RKO (cell line): ENCODE measurements around the gene SEMA4F.
A peak's percentile ranks its signal among the peaks of the same experiment; 100 is the strongest.
"Not testable (repeated sequence)": the region's sequence is repeated elsewhere in the genome, so short reads cannot be mapped to it uniquely, and the experiment has no call there.

Experiments used
- DNase-seq: peaks from one replicate; pipeline ENCODE4 v3.0.0-alpha.2; 2016; ENCODE audit warnings: low spot score

The SEMA4F gene, protein sequence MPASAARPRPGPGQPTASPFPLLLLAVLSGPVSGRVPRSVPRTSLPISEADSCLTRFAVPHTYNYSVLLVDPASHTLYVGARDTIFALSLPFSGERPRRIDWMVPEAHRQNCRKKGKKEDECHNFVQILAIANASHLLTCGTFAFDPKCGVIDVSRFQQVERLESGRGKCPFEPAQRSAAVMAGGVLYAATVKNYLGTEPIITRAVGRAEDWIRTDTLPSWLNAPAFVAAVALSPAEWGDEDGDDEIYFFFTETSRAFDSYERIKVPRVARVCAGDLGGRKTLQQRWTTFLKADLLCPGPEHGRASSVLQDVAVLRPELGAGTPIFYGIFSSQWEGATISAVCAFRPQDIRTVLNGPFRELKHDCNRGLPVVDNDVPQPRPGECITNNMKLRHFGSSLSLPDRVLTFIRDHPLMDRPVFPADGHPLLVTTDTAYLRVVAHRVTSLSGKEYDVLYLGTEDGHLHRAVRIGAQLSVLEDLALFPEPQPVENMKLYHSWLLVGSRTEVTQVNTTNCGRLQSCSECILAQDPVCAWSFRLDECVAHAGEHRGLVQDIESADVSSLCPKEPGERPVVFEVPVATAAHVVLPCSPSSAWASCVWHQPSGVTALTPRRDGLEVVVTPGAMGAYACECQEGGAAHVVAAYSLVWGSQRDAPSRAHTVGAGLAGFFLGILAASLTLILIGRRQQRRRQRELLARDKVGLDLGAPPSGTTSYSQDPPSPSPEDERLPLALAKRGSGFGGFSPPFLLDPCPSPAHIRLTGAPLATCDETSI

DNA sequence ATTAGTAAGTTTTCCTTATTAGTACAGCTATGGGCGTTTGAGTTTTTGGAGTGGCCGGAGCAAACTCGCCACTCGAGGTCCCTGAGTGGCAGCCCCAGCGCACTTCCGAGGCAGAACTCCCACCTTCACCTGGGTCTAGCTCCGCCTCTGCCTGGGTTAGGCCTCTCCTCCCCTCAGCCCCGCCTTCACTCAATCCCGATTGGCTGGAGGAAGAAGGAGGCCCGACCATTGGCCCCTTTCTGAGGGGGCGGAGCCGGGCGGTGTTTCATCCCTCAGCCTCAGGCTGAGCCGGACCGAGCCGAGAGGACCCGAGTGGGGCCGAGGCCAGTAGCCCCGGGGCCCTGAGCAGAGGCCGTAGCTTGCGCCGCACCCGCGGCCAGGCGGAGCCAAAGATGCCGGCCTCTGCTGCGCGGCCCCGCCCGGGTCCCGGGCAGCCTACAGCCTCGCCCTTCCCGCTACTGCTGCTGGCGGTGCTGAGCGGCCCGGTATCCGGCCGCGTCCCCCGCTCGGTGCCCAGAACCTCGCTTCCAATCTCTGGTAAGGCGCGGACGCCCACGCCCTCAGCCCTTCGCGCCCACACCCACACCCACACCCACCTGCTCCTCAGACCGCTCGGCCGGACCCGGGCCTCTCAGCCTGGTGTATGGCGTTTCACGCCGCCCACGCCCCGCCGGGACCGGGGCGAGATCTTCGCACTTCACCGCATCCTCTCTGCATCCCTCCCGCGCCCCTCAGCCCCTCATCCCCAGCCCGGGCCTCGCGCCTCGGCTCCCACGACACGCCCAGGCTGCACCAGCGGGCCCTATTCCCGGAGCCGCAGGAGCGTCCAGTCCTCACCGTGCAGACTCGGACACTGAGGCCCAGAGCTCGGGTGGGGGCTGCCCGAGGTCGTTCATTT, at the start of gene SEMA4F:
Gene SEMA4F (plus strand): TSS at position 263 of the 898 bp plus-strand sequence. CDS start 130 bp downstream, at position 393.
- peak; percentile 95 for DNase-seq

DNA sequence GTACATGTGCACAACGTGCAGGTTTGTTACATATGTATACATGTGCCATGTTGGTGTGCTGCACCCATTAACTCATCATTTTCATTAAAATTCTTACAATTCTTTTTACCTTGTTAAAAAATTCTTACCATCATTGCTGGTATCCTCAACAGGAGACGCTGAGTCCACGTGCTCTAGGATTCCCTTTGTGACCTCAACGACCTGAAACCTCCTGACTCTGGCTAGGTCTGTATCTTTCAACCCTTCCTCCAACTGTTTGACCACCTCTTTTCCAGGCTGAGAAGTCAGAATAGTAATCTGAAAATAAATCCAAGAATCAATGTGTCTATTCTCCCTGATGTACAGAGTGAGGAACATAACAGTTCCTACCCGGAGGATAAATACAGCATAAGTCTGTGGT, 47.1 kb upstream of the SEMA4F start:
- DNase-seq = no peak

DNA sequence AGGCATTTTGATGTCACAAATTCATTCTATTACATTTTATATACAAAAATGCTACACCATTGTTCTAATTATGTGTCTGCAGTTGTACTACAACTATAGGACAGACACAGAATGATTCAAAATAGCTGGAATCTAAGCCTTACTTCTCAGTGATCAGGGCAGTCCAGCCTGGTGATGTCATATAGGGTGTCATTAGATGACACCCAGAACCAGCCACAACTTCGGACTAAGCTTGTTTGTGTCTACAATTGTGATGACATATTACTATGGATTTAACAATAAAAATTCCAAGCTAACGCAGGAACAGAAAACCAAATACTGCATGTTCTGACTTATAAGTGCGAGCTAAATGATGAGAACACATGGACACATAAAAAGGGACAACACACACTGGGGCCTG, 36.9 kb upstream of the SEMA4F start:
- peak; percentile 4 for DNase-seq

DNA sequence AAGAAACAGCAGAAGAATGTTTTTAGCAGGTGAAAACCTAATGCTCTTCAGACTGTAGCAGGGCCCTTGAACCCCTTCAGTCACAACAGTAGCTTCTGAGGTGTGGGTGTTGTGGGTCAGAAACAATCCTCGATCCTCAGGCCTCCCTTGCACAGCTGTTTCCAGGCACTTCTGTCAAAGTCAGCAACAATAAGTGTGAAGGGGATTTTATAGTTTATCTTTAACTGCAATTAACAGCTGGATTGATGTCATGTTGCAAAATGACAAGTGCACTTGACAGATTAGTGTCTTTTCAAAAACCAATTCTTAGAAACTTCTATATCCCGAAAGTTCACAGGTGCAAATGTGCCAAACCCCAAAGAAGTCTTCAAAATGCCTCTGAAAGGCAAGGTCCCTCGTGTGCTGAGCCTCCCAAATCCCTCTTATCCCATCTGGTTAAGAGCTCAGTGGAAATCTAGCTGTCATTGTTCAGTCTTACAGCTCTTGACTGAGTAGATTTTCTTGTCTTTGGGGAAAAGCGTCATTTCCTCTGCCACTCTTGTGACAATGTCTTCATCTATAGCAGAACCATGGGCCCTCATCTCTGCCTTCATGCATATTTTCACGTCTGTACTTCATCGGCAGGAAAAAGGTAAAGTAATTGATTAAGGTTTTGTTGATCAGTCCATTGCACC, 35.5 kb upstream of the SEMA4F start:
- no peak for DNase-seq

DNA sequence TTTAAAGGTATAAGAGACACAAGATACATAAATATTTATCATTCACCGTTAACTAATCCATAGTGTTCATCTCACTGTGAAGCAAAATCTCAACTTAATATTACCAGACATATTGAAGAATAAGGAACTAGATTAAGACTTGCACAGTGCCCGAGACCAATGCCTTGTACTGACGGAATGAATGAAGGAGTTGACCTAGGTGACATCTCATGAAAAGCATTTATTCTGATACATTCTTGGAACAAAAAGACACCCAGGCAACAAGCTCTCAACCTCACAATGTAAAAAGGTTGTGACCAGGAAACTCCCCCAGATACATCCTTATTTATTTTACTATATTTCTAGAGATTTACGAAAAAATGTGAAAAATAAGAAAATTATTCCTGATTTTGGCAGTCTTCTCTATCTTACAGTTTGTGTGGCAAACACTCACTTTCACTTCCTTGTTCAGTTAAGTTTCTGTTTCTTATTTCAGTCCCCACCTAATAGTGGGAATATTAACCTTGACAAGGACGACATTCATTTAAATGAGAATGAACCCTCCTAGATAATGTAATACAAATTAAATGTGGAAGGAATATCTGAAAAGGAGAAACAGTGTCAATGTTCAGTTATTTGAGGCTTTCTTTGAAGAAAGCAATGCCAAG, 34.3 kb upstream of the SEMA4F start:
- no peak for DNase-seq

DNA sequence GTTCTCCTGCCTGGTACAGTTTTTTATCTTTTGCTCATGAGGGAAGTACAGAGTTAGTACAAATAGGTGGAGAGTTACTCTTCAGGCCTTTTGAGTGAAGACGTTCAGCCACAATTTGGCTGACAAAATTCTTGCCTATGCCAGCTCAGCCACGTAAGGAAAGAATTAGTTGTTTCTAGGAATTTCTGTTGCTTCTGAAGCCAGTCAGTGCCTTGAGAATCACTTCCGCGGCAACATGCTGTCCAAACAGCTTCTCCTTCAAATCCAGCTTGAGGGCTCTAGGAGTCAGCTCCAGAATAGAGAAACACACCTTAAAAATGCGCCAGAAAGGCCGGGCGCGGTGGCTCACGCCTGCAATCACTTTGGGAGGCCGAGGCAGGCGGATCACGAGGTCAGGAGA, 33.4 kb upstream of the SEMA4F start:
- no peak for DNase-seq

DNA sequence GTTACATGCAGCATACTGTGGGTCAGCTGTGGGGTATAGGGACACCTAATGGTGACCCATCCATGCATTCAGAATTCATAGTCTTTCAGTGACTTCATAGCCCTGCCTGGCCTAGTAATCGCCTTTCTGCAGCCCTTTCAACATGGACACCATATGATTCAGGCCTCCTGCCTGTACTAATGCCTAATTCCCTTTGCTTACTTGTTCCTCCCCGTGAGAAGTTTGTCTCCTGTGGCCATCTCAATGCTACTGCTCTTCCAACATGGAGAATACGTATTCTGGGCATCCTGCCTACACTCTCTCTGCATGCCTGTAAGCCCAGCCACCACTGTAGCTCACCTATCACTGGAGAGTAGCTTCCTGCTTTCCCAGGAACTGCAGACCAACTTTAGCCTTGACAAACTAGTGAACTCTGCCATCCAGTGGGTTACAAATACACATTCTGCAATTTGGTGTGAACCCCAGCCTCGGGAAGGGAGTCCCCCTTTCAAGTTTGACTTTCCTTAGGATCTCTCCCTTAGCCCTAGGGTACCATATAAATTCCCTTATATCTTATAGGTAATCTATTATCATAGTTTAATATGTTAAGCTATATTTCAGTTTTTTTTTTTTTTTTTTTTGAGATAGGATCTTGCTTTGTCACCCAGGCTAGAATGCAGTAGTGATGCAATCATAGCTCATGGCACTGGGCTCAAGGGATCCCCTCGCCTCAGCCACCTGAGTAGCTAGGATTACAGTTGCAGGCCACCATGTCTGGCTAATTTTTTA, 28.2 kb upstream of the SEMA4F start:
- peak; percentile 65 for DNase-seq

DNA sequence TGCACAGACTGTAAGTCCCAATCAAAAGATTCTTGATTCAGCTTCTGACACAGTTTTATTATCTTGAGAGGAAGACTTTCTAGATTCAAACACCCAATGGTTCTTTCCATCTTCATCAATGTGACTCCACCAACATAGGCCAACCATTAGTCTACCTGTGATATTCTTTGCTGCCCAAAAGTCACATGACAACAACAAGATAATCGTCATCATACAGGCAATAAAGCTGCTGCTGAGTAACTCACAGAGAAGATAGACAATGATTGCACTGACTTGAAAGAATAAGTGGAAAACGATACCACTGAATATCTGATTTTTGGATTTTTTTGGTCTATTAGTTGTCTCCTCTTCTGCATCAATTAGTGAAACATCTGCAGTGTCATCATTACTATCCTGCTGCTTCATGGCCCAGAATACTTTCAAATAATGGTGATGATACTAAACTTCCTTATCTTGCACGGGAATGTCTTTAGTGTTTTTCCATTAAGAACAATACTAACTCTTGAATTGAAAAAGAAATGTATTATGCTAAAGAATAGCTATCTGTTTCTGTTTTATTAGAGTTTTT, 25.4 kb upstream of the SEMA4F start:
- no peak for DNase-seq

DNA sequence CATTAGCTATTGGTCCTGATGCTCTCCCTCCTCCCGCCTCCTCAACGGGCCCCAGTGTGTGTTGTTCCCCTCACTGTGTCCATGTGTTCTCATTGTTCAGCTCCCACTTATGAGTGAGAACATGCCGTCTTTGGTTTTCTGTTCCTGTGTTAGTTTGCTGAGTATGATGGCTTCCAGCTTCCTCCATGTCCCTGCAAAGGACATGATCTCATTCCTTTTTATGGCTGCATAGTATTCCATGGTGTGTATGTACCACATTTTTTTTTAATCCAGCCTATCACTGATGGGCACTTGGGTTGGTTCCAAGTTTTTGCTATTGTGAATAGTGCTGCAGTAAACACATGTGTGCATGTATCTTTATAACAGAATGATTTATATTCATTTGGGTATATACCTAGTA, 23.6 kb upstream of the SEMA4F start:
- DNase-seq = not testable (repeated sequence)

DNA sequence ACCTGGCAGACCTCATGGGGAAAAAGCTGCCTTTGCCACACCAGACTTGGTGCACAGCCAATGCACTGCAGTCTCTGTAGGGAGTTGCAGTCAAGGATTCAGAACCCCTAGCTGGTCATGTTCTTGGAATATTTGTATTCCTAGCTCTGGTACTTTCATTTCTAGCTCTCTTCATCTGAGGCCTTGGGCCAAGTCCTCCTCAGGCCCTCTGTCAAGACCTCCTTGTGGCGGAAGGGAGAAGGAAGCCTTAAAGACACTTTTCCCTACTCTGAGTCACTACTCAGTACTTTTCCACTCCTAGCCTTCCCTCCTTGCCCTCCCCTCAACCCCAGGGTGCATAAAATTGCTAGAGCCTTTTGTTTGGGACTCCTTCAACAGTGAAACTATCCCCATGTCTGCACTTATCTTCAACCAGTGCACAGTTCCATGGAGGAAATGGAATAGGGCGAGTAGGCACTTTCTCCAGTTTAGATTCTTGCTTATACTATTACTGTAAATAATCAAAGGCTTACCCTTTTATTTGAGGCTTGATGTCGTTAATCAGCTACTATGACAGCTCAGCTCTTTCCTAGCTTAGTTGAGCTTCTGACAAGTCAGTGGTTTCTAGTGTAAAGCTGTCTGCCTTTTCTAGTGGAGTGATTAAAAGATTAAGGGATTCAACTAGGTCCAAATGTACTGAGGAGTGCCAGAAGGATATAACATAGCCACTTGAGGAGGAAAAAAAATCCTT, 21.7 kb upstream of the SEMA4F start:
- DNase-seq = peak; percentile 26

DNA sequence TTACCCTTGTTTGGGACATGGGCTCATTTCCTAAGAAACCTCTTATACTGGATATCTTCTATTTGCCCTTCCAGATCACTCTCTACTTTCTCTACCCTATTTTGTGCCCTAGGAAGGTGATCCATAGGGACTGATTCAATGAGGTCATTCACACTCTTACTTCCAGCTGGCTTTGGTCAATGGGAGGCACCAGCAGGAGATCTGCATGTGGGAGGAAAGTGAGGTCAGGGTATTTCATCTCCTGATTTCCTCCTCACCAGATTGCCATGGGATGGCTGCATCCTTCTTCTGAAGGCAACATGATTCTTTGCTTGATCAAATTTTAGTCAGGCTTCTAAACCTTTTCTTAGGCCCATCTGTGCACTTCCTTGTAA, 21.1 kb upstream of the SEMA4F start:
- no peak for DNase-seq

DNA sequence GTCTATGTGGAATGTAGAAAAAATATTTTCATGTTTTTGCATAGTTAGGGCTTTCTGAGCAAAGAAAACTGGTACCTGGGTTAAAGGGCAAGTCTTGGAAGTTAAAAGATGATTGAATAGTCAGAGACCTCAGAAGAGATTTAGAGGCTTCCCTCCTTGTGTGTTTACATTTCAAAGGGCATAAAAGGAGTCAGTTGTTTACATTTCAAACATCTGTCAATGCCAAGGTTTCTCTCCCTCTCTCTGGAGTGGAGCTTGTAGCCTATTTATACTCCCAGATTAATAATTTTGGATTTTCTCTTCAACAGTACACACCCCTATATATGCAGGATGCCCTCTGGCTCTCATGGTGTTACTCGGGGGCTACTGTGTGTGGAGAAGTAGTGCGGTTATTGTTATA, 14.5 kb upstream of the SEMA4F start:
- no peak for DNase-seq

DNA sequence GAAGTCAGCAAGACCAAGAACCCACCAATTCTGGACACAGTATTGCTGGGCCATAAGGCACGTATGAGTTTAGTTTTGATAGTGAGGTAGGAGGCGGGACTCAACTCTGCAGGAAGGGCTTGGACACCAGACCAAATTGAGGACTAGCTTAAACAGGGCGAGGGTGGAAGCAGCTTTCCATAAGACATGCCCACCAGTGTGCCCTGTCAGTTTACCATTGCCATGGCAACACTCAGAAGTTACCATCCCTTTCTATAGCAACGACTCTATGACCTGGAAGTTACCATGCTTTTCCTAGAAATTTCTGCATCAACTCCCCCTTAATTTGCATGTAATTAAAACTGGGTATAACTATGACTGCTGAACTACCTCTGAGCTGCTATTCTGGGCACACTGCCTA, 8.7 kb upstream of the SEMA4F start:
- no peak for DNase-seq

DNA sequence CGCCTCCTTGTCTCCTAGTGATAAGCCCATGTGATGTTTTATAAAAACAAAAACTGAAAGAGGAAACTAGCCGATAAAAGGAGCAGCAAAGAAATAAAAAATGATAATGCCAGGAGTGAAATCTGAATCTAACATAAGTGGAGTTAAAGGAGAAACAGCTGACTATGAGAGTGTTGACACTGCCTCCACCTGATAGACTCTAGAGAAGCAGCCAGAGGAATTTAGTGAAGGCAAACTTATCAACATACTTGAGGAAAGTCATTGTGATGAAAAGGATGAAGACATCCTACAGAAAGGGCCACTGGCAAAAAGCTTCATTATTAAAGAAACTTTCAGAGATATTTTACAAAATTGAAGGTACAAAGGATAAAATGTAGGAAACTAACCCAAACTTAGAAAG, 7.8 kb upstream of the SEMA4F start:
- no peak for DNase-seq

DNA sequence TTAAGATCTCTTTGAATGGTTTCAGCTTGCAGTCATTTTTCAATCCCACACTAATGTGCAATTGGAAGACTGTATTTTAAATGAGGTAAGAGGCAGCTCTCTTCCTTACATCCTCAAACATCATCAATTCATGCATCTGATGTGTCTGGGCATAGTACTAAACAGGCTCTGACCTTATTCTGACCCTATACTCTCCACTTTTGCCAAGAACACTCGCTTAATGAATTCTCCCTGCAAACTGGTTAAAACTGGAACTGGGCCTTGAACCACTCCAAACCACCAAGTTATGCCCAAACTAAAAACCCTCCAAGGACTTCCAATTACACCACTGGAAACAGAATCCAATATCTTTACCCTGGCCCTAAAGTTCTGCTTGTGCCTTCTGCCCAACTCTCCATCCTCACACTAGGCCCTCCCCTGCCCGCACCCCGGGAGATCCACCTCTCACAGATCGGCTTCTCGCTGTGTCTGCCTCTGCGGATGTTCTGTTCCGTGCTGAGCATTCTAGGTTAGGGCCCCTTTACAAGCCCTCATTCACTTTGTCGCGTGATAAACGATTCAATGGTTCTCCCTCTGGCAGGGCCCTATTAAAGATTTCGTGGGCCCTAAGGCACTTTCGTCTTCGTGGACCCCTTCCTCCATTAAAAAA, 7.1 kb upstream of the SEMA4F start:
- DNase-seq = no peak

DNA sequence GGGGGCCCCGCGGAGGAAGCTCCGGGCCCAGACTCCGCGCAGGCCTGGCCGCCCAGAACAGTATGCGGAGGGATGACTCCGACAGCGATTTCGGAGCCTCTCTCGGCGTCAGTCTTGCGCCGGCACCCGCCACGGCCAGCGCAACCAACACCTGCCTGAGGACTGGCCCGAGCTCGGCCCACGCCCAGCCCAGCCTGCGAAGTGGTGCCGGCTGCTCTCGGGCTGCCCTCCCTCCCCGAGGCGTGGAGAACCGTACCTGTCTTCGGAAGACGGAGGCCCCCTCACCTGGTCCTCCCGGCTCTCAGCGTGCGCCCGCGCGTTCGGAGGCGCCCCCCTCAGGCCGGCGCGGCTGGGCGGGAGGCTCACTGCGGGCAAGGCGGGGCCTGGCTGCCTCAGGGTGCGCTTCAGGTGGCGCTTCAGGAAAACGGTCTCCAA, 6.0 kb upstream of the SEMA4F start, which contains the start of gene M1AP:
Gene M1AP (minus strand): TSS at position 322 of the 435 bp plus-strand sequence. CDS start 8,055 bp downstream, outside the sequence.
- DNase-seq = no peak

DNA sequence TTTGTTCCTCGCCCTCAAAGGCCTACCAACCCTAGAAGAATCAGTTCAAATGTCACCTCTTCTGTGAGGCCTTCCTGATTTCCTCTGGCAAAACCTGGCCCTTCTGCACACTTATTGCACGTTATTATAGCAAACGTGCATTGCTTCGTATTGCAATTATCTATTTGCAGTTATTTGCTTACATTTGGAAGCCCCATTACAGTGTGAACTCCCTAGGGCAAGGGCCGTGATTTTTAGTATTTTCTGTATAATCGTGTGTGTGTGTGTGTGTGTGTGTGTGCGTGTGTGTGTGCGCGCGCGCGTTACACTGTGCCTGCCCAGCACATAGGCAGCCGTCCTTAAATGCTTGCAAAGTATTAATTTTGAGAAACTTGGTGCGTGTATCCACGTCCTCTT, 460 bp upstream of the SEMA4F start:
- no peak for DNase-seq

DNA sequence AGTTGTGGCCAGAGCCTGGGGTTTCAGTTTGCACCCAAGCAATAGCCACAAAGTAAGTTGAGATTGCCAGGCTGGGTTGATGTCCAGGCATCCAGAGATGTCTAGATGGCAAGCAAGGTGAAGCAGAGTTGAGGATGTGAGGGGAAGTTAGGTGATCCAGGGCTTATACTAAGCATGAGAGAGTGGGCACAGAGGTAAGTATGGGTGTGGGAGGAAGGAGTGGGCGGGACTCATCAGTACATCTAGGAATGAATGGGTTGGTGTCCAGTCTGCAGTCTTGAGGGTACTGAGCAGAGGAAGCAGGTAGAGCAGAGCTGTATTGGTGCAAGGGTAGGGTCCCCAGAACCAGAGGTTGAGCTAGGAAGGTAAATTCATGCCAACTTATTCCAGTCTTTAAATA, 1.5 kb downstream of the SEMA4F start:
- DNase-seq = no peak

DNA sequence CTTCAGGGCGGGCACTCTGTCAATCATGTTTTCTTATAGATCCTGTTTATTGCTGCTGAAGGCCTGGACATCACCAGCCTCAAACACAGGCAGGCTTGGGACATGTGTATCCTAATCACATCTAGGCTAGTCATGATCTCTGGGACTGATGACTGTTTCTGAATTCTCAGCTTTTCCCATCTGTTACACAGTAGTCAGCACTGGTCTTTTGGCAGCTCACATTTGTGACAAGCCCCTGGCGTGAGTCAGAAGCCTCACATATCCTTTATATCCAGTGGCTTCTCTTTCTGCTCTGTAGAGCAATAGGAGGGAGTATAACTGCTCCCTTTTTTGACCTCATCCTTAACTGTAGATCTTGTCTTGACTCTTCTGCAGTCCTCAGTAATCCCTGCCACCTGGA, 4.5 kb downstream of the SEMA4F start:
- peak; percentile 73 for DNase-seq
